VCaP (cell line): ENCODE measurements around the gene PDZD7.
A peak's percentile ranks its signal among the peaks of the same experiment; 100 is the strongest.

ENCODE experiments used
- H3K27ac ChIP-seq: fragments of 450-650 bp; 2 replicates; pipeline ENCODE4 v1.5.1; 2017
- TF ChIP-seq, protein P1 (sequence below): fragments of 450-650 bp; conservative IDR thresholded peaks from 2 replicates; pipeline ENCODE4 v1.5.1; 2017; ENCODE audit warnings: mild to moderate bottlenecking, moderate library complexity

Gene PDZD7

DNA sequence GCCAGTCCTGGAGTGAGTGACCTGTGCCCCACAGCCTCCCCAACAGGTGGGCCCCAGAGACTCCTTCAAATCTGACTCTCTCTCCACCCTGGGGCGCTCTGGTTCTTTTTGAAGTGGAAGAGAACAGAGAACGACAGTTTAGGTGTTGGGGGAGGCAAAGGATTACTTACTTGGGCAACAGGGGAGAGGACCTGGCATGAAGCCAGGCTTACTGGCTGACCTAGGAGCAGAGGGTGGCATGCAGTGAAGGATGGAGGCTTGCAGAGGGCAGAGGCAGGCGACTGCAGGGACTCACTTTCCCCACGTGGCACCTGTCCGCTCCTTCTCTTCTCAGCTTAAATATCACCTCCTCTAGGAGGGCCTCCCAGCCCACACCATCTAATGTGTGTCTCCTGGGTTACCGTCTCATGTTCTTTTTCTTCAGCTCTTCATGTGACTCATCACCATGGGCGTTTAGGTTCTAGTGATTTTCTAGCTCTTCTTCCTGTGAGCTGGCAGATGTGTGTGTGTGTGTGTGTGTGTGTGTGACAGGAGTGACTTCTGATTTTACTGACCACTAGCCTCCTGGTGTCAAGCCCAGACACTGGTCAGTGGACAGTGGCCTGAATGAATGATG, 15.9 kb downstream of the PDZD7 start:
- H3K27ac ChIP-seq, result no peak overlapping the region

DNA sequence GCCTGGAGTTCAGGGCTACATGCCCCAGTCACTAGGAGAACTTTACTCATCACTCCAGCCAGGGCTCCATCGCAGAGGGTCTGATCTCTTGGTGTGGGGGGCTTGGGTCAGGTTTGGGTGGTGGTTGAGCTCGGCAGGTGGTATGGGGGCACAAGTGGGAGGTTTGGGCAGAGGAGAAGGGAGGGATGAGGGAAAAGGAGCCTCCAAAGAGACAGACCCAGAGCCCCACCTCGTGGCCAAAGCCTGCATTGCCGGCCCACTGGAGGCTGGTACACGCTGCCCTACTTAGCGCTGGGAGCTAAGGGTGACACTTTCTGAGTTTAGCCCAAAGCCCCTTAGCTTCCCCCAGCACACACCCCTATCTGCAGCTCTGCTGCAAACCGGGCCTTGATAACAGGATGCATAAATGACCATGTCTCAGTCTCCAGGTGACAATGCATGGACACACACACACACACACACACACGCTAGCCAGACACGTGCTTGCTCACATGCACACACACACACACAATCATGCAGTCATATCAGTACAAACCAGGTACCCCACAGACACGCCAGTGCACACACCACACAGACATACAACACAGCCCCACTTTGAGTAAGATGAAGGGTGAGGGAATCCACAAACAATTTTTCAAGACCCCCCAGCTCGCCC, 16.6 kb downstream of the PDZD7 start:
- TF ChIP-seq, protein P1, sequence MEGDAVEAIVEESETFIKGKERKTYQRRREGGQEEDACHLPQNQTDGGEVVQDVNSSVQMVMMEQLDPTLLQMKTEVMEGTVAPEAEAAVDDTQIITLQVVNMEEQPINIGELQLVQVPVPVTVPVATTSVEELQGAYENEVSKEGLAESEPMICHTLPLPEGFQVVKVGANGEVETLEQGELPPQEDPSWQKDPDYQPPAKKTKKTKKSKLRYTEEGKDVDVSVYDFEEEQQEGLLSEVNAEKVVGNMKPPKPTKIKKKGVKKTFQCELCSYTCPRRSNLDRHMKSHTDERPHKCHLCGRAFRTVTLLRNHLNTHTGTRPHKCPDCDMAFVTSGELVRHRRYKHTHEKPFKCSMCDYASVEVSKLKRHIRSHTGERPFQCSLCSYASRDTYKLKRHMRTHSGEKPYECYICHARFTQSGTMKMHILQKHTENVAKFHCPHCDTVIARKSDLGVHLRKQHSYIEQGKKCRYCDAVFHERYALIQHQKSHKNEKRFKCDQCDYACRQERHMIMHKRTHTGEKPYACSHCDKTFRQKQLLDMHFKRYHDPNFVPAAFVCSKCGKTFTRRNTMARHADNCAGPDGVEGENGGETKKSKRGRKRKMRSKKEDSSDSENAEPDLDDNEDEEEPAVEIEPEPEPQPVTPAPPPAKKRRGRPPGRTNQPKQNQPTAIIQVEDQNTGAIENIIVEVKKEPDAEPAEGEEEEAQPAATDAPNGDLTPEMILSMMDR, result peak; percentile 90
- H3K27ac ChIP-seq, result no peak overlapping the region

More for the DNA sequence above, 15.9 kb downstream of the PDZD7 start:
- TF ChIP-seq, protein P1, result no peak

DNA sequence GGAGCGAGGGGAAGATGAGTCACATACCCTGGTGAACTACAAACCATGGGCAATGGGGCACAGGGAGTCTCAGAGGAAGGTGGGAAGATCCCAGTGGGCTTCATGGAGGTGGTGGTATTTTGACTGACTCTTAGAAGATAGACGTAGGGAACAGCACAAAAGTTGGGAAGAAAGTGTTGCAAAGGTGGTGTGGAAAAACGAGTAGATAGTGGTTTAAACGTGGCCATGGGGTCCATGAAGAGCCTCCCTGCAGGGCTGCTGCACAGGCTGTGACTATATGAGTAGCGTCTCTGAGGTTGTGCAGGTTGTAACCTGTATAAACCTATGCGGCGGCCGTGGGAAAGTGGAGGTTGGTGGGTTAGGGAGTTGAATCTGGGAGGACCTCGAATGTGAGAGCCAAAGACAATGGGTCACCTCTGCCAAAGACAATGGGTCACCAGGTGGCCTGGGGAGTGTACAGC, 17.5 kb downstream of the PDZD7 start:
- TF ChIP-seq, protein P1, result no peak
- H3K27ac ChIP-seq, result no peak overlapping the region

- TF ChIP-seq, protein P1, result peak; percentile 79
- no peak overlapping the region for H3K27ac ChIP-seq
Measured at GRCh38 chr10:101012525-101013364, 18.2 kb downstream of the PDZD7 start.

DNA sequence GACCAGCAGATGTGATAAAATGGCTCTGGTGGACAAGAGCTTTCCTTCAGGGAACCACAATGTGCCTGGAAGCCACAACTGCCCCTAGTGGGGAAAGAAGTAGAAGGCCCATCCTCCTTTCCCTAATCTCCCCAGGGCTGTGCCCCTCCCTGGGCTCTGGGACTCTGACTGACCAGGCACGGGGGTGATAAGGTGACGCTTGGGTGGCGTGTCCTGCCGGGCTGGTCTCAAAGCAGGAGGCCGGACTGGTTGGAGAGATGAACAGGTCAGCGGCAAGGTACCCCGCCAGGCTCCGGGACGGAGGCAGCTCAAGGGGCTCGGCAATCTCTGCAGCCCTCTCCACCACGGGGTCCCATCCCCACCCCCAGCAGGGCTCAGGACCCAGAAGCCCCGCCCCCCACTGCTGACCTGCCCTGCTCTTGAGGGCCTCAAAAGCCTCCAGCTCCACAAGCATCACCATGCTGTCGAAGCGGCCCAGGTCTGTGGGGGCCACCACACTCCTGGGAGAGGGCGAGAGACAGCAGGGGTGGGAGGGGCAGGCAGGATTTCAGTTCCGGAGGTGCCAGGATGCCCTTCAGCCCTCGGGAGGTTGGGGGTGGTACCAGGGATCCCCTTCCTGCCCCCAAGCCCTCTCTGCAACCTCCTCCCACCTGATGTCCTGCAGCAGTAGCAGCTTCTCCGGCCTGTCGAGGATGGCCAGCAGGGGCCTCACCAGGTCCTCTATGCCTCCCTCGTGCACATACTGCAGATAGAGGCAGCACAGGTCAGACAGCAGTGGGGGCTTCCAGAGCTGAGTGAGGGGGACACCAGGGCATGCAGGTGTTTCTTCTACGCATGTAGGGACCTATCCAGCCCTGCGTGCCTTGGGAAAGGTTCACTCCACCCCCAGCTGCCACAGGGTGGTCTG, 19.2 kb downstream of the PDZD7 start:
- TF ChIP-seq, protein P1, result peak; percentile 49; the same call in 1 of the 2 replicates
- no peak overlapping the region for H3K27ac ChIP-seq

- no peak overlapping the region for H3K27ac ChIP-seq
- TF ChIP-seq, protein P1, result no peak
Measured at GRCh38 chr10:101010329-101010728, 20.6 kb downstream of the PDZD7 start.
